GM19239 (cell line): Measurements from ENCODE around the gene ST13.
"Not testable (repeated sequence)": the region's sequence is repeated elsewhere in the genome, so short reads cannot be mapped to it uniquely, and the experiment has no call there.

Experiments
- DNase-seq: peaks from one replicate; pipeline ENCODE4 v3.0.0; 2011; ENCODE audit warnings: low spot score; ENCODE audit not compliant: insufficient read length
- FAIRE-seq: peaks from 2 replicates; lab custom pipeline; 2011; peaks lifted over from hg19 to GRCh38; lab: Jason Lieb, UNC

ST13 gene

DNA sequence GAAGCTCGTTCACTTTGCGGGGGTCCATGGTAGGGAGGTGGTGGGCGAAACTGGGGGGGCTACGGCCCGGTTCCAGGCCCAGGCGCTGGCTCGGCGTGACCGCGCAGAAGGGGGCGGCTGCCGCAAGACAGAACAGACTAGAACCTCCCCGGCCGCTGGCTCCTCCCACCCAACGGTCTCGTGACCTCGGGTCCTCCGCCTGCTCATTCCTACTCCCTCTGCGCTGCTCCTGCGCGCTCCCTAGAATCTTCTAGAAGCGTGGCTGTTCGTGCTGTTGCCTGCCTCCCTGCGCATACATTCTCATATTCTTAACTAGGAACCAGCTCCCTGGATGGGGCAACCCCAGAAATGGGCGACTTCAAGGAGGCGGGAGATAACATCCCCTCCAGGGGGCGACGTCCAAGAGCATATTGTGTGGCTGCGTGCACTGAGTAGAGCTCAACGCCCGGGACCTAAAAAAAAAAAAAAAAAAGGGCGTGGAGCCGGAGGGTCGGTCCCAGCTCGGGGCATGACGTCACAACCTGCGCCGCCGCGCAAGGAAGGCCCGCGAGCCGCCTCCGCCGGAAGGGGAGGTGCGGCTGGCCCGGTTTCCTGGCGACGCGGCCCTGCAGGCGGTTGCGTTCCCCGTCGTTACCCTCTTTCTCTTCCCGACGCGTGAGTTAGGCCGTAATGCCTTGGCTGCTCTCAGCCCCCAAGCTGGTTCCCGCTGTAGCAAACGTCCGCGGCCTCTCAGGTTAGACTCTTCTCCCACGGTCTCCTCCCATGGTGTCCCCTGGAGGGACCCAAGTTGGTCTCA lies at the start of gene ST13, which contains the start of gene XPNPEP3:
ST13 (minus strand) TSS at position 127 of the 796 bp plus-strand sequence; CDS start at position 28, 99 bp downstream.
XPNPEP3 (plus strand) TSS at position 636 of the 796 bp plus-strand sequence; CDS start at position 670, 34 bp downstream.
- FAIRE-seq (peak; percentile 100), DNase-seq (peak; percentile 66)

DNA sequence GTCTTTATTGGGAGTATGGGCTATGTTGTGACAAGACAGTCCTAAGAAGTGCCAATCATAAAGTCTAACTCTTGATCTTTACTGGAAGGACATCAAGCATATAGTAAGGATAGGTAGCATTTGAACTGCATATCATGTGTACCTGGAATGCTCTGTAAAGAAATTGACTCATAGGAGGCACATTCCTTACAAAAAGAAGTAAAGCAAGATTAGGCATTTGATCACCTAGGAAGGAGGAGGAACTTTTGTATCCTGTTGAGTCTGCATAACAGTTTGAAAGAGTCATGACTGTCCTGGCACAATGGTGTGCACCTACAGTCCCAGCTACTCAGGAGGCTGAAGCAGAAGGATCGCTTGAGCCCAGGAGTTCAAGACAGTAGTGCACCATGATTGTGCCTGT lies 47.7 kb upstream of the ST13 start:
- DNase-seq: no peak
- FAIRE-seq: no peak

DNA sequence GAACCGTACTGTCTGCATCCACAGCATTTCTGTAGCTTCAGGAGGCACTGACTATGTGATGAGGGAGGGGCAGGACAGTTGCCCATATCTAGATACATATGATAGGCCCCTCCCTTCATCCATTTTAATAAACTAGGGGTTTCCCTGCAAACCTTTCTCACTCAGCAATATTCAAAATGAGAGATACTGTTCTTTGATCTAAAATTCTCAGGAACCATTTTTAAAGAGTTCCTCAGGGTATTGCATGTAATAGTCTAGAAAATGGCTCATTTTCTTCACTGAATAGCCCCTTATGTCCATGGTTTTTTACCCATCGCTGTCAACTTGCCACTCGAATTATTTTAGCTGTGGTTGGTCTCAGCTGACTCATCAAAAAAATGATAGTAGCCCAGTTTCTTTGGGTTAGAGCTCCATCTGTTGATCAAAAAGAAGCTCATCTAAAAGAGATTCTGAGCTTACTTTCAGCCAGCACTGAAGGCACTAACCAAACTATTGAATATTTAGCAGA lies 42.5 kb upstream of the ST13 start:
- peak; percentile 81 for FAIRE-seq
- DNase-seq: peak; percentile 30

DNA sequence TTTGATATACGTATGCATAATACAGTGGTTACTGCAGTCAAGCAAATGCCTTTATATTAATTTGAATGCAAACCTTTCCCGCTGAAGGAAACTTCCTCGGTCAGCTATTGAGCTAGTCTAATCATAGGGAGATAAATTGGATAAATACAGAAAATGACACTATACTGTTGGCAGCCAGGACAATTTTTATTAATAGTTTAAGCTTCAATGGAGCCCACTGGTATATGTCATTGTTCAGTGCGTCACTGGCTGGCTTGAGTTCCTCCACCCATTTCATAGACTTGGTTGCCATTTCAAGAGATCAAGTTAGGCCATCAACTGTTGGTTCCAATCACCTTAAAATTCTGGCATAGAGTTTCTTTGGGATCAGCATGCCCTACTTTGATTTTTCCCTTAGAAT lies 38.0 kb upstream of the ST13 start:
- FAIRE-seq (no peak), DNase-seq (no peak)

DNA sequence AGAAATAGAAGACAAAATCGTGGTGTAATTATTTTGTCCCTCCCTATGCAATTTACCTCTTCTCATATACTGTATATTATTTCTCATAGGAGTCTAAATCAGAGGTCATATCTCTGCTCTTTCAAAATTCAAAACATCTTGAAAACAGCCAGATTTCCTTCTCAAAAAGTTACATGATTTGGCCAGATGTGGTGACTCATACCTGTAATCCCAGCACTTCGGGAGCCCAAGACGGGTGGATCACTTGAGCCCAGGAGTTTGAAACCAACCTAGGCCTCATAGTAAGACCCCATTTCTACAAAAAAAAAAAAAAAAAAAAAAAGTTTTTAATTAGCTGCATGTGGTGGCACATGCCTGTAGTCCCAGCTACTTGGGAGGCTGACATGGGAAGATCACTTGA lies 34.4 kb upstream of the ST13 start:
- FAIRE-seq (no peak), DNase-seq (no peak)

DNA sequence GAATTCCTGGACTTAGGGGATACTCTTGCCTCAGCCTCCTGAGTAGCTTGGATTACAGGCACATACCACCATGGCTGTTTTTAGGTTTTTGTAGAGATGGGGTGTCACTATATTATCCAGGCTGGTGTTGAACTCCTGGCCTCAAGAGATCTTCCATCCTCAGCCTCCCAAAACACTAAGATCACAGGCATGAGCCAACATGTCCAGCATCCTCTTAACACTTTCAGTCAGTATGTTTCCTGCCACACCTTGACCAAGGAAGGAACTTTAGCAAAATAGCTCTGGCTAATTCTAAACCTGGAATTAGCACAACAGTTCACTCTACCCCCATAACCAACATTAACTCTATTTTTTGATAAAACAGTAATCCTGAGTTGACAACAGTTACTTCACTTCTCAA lies 32.7 kb upstream of the ST13 start:
- FAIRE-seq (no peak), DNase-seq (no peak)

DNA sequence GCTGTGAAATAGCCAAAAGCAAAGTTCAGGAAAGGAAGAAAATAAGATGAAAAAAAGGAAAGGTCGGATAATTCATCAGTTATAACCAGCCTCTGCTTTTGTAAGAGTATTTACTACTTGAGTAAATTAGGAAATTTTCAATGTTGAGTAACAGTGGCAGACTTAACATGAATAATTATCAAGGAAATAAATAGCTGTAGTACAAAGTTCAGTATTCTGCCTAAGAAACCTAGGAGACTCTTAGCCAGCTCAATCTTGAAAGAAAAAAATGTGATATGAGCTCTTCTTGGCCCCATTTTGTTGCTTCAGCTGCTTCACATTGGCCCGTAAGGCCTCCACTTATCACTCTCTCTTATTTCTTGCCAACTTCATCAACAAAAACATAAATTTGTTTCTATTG lies 22.5 kb upstream of the ST13 start:
- no peak for DNase-seq

DNA sequence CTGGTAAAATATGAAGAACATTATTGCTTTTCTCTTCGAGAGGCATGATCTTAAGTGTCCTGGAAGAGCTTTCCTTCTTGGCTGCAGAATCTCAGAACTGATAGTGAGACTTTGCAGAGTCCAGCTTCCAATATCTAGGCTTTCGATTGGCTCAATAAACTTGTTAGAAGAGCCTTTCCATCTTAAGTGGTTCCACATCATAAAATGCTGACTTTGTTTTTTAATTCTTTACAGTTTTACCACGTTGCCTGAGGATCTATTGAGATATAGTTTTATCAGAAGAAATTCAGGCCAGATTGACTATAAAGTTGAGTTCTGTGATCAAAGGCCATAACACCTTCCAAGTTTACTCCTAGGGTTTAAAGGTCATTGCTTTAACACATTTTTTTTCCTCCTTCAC lies 21.0 kb upstream of the ST13 start:
- no peak for FAIRE-seq

More for the DNA sequence above, 22.5 kb upstream of the ST13 start:
- no peak for FAIRE-seq

DNA sequence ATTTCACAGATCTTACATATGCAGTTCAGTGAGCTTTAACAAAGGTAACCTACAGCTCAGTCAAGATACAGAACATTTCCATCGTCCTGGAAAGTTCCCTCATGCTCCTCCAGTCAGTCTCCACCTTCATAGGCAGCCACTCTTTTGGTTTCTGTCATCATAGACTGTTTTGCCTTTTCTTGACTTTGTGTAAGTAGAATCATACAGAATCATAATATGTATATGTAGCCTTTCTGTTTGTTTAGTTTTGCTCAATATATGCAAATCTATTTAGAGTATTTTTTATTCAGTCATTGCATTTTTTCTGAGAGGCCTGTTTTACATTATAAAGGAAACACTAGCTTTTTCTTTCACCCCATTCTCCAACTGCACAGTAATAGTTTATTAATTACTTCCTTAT lies 20.5 kb upstream of the ST13 start:
- no peak for FAIRE-seq
- no peak for DNase-seq

More for the DNA sequence above, 21.0 kb upstream of the ST13 start:
- DNase-seq: no peak

DNA sequence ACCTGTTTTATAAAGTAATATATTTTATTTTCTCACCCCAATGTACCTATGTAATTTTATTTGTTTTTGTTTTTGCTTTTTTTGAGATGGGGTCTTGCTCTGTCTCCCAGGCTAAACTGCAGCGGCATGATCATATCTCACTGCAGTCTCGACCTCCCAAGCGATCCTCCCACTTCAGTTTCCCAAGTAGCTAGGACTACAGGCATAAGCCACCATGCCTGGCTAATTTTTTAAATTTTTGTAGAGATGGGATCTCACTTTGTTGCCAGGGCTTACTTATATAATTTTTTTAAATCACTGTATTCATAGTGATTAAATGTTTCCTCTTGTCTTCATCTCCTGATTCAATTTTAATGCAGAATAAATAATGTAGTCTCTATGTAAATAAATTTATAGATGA lies 18.7 kb upstream of the ST13 start:
- FAIRE-seq: no peak

DNA sequence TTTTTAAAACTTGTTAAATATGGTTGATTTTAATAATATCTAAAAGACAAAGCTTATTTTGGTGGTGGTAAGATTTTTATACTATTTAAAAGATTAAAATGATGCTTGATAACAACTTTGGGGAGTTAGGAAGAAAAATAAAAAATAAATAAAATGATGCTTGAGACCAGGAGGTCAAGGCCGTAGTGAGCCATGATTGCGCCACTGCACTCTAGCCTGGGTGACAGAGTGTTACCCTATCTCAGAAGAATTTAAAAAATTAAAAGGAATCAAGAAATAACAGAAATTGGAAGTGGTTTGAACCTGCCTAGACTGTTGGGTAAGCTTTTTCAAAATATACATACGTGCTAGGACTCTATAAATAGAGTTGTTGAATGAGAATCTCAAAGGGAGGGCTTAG lies 17.6 kb upstream of the ST13 start:
- DNase-seq (no peak), FAIRE-seq (no peak)

More for the DNA sequence above, 18.7 kb upstream of the ST13 start:
- no peak for DNase-seq

DNA sequence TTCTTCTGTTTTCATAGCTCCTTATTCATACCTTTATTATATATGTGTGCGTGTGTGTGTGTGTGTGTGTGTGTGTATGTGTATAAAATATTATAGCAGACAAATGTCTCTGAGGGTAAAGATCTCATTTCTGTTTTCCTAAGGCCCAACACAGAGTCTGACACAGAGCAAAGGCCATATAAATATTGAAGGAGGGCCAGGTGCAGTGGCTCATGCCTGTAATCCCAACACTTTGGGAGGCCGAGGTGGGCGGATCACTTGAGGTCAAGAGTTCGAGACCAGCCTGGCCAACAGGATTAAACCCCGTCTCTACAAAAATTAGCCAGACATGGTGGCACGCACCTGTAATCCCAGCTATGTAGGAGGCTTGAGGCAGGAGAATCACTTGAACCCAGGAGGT lies 11.9 kb upstream of the ST13 start:
- DNase-seq, FAIRE-seq: not testable (repeated sequence)

DNA sequence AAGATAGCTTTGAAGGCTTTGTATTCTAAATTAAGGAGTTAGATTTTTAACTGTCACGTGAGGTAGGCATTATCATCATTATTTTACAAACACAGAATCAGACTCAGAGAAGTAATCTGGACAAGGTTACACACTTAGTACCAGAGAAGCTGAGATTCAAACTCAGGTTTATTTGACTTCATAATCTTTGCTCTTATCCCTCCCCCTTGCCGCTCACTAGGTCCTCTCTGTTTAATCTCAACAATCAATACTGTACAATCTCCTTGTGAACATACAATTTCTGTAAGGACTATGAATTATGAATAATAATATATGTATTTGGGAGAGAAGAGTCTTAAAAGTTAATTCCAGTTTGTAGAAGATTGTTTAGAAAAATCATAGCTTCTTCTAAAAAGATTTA lies 10.7 kb upstream of the ST13 start:
- DNase-seq (no peak), FAIRE-seq (no peak)

DNA sequence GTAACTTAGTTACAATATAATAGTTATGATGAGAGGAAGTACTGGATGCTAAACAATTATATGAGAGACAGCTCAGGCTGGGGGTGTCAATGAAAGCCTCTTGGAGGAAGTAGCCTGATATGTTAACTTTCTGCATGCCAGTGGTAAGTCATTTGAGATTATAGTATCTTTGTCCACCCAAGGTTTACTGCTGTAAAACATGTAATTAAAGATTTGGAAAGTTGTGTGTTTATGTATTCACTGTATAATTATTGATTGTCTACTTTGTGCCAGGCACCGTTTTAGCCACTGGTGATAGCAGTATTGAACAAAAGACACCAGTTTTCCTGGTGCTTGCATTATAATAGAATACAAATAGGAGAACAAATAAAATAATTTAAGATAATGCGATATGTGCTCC lies 6.1 kb upstream of the ST13 start:
- FAIRE-seq (no peak), DNase-seq (no peak)

DNA sequence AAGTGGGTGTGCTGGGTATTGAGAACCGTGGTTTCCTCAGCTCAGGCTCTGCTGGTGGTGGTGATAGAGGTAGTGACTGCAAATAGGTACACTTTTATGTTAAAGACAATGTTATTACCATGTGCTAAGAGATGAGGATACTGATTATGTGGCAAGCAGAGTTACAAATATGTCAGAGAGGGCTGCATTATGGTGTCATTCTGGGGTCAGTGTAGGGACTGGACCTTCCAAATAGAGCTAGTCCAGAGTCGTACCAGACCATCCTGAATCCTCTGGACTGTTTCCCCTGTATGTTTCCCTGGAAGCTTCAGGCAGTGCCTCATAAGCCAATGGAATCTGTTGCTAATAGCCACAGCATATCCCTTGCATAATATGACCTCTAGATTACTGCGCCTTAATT lies 5.6 kb upstream of the ST13 start, which contains the start of gene DNAJB7:
DNAJB7 (minus strand) TSS at position 101 of the 400 bp plus-strand sequence. CDS start 119 bp downstream, outside the sequence.
- no peak for FAIRE-seq
- no peak for DNase-seq

DNA sequence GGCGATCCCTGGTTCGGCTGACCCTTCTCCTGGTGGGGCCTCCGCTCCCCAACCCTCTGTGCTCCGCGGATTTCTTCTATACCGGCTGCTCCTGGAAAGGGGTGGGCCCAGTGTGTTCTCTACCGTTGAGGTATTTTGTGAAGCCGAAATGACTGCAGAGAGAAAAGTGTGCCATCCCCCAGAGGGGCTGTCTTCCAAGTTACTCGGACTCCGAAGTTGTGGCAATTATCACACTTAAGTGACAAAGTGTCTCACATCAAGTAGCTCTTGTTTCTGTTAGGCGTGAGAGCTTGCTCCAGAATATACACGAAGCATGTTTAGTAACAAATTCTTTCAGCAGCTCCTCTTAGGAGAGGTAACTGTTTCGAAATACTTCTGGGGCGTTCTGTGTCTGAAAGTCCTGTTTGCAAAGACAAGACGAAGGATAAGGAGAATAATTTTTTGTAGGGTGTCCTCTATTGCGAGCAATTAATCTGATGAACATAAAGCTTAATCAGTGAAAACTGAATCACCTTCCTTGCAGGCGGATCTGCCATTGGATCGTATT lies 943 bp upstream of the ST13 start:
- DNase-seq (no peak), FAIRE-seq (no peak)

DNA sequence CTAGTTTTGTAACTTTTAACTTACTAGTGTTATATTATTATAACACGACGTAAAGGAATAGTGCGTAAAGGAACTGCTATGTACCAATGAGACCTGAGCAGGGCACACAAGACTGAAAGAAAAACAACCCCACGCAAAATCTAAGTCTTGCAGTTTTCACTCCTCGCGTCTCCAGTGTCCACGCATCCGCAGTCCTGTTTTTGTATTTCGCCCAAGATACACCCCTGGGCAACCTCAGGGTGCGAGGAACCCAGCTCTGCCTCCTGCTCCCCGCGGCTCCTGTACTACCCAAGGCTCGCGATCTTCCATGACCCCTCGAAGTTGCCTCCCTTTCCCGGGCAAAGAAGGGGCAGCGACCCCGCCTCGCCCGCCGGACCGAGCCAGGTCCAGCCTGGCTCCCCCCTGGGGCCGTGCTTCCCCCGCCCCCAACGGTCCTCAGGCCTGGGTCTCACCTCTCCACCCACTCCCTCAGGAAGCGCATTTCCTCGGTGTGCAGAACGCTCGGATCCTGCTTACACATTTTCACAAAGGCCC lies 393 bp downstream of the ST13 start:
- no peak for DNase-seq
- no peak for FAIRE-seq

DNA sequence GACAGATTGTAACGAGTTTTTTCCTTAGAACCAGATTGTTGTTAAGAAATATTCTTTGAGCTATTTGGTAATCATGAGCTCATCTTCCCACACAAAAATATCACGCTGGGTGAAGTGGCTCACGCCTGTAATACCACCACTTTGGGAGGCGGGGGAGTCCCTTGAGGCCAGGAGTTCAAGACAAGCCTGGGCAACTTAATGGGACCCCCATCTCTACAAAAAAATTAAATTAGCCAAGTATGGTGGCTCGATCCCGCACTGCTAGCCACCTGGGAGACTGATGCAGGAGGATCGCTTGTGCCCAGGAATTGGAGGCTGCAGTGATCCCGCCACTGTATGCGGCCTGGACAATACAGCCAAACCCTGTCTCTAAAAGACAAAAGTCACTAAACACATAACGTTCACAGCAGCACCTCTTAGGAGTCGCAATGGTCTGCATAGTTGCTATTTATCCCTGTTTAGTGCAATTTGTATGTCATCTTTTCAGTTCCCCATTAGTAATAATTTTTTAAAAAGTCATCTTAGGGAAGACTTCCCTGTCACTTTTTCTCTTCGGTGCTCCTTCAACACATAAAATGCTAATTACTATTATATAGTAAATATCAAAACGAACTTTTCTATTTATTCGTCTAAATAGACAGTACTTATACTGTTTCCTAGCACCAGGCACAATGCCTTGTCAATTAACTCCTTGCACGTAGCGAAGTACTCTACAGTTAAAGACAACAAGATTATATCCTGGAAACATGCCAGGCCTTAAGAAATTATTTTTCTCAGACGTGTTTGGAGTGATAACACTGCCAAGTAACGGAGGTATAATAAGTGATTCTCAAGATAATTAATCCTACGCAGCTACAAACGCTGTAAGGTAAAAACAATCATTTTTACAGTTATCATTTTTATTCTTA lies 1.1 kb downstream of the ST13 start:
- FAIRE-seq (peak; percentile 80), DNase-seq (no peak)

DNA sequence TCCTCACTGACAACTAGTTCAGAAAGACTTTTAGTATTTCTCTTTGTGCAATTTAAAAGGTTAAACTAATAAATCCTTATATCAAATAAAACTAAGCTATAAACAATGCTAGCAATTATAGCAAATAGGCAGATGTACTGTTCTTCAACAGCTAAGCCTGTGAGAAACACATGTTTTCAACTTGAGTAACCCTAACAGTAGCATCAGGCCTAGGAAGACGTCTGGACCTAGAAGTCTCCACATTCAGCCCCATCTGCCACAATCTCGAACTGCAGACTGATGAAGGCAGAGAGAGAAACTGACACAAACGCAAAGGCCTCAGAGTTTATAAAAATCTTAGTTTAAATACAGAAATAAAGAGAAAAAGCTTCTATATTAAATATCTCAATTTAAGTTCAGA lies 2.5 kb downstream of the ST13 start:
- FAIRE-seq (no peak), DNase-seq (no peak)

DNA sequence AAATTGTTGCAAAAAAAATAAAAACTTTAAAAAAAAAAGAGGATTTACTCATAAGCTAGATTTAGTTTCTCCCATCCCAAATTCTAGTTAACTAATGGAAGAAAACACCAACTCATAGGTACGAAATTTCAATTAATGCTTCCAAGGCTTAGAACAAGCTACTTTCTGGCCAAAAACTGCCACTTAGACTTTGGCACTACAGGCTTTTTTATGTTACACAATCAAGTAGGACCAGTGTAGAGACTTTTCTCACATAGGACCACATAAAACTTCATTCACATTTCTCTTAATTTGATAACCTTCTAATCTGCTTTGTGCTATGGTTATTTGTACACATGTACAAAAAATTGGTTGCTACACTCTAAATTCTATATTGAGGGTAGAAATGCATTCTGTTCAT lies 3.1 kb downstream of the ST13 start:
- DNase-seq: no peak
- FAIRE-seq: no peak
